GM19455 (cell line): ENCODE results near the gene TUBA8.
"Not testable (repeated sequence)": the region's sequence is repeated elsewhere in the genome, so short reads cannot be mapped to it uniquely, and the experiment has no call there.

Source experiments
- ATAC-seq: cut with Tn5 transposase; IDR thresholded peaks from one replicate; pipeline ENCODE4 v1.9.1; 2021; ENCODE audit not compliant: unreplicated experiment

Gene TUBA8

GRCh38 chr22:18104566-18104965, 6.0 kb upstream of the TUBA8 start:
- no peak for ATAC-seq

GRCh38 chr22:18105981-18106380, 4.6 kb upstream of the TUBA8 start:
- not testable (repeated sequence) for ATAC-seq

- not testable (repeated sequence) for ATAC-seq
Measured at GRCh38 chr22:18106550-18107341, 3.9 kb upstream of the TUBA8 start.

- ATAC-seq: no peak
Measured at GRCh38 chr22:18108187-18108586, 2.4 kb upstream of the TUBA8 start.

GRCh38 chr22:18109410-18110193, 1.0 kb upstream of the TUBA8 start:
- ATAC-seq: no peak

GRCh38 chr22:18110954-18111758, 547 bp downstream of the TUBA8 start:
- no peak for ATAC-seq

- no peak for ATAC-seq
Measured at GRCh38 chr22:18111759-18112330, 1.2 kb downstream of the TUBA8 start.

- ATAC-seq: no peak
Measured at GRCh38 chr22:18112440-18112839, 1.8 kb downstream of the TUBA8 start.

GRCh38 chr22:18113680-18114394, 3.2 kb downstream of the TUBA8 start:
- ATAC-seq: no peak

GRCh38 chr22:18114495-18114894, 3.9 kb downstream of the TUBA8 start:
- no peak for ATAC-seq

GRCh38 chr22:18114976-18115652, 4.5 kb downstream of the TUBA8 start:
- no peak for ATAC-seq

- ATAC-seq: no peak
Measured at GRCh38 chr22:18115906-18116371, 5.3 kb downstream of the TUBA8 start.

GRCh38 chr22:18116634-18117033, 6.0 kb downstream of the TUBA8 start:
- no peak for ATAC-seq

GRCh38 chr22:18118345-18118915, 7.8 kb downstream of the TUBA8 start:
- no peak for ATAC-seq

GRCh38 chr22:18119409-18120110, 9.0 kb downstream of the TUBA8 start:
- no peak for ATAC-seq

GRCh38 chr22:18120857-18121256, 10.2 kb downstream of the TUBA8 start:
- ATAC-seq: no peak

- no peak for ATAC-seq
Measured at GRCh38 chr22:18121506-18121905, 10.9 kb downstream of the TUBA8 start.

GRCh38 chr22:18121954-18122554, 11.4 kb downstream of the TUBA8 start:
- ATAC-seq: no peak
